ENCODE results near the gene KIF7.
"Not testable (repeated sequence)": the region's sequence is repeated elsewhere in the genome, so short reads cannot be mapped to it uniquely, and the experiment has no call there.

KIF7 gene

DNA sequence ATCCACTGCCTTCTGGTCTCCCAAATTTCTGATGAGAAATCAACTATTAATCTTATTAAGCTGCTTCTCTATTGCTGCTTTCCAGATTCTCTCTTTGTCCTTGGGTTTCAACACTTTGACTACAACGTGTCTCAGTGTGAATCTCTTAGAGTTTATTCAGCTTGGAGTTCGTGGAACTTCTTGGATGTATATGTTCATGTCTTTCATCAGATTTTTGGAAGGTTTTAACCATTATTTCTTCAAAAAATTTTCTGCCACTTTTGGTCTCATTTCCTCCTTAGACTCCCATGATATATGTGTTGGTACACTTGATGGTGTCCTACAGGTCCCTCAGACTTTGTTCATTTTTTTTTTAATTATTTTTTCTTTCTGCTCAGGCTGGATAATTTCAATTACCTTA is 44.0 kb downstream of the KIF7 start:
- in situ Hi-C loops (cut with MboI; ENCODE audit: low sequenced_read_pairs): loop anchor here (25.0 kb wide), 1 partner anchor 1351 kb away; the partner anchor contains the start of gene RCCD1
- no peaks in the 10 kb centered on the region for H3K9me3 ChIP-seq
- peaks cover 4% of the 10 kb centered on the region; the same call in 1 of the 2 replicates for H3K4me1 ChIP-seq
- H3K4me3 ChIP-seq: no peak overlapping the region
- H3K27me3 ChIP-seq (ENCODE audit: low read depth): no peaks in the 10 kb centered on the region
- DNase-seq (ENCODE audit: low spot score in 2 of 2): no peak
- H3K36me3 ChIP-seq (replicated peaks): peaks cover 93% of the 10 kb centered on the region

DNA sequence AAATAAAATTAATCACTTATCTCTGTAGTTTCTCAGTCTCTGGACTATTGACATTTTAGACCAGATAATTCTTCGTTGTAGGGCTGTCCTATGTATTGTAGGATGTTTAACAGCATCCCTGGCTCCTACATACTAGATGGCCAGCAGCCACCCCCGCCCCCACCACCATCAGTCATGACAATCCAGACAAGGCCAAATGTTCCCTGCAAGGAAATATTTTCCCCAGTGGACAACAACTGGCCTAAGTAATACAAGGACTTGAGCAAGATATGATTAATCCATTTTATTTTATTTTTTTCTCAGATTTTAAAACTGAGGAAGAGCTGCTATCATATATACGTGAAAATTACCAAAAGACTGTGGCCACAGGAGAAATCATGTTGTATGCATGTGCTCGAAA is 56.2 kb downstream of the KIF7 start:
- in situ Hi-C loops (cut with MboI; ENCODE audit: low sequenced_read_pairs): no loop called here

DNA sequence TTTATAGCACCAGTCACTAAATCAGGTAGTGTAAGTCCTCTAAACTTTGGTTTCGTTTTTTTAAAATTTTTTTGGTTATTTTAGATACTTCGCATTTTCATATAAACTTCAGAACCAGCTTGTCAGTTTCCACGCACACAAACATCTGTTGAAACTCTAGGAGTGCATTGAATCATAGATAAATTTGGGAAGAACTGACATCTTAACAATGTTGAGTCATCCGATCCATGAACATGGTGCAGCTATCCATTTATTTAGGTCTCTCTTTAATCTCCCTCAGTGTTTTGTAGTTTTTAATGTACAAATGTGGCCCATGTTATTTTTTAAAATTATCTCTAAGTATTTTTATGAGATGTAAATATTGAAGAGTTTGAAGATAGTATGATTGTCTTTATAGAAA is 62.2 kb downstream of the KIF7 start:
- H3K4me1 ChIP-seq: no peaks in the 10 kb centered on the region
- no peaks in the 10 kb centered on the region for H3K27me3 ChIP-seq (ENCODE audit: low read depth)
- in situ Hi-C loops (cut with MboI; ENCODE audit: low sequenced_read_pairs): no loop called here
- no peak overlapping the region for H3K4me3 ChIP-seq
- DNase-seq (ENCODE audit: low spot score in 2 of 2): no peak
- H3K9me3 ChIP-seq: no peaks in the 10 kb centered on the region
- peaks cover 93% of the 10 kb centered on the region for H3K36me3 ChIP-seq (replicated peaks)

More for the DNA sequence above, 56.2 kb downstream of the KIF7 start:
- Histone ChIP-seq H3K9me3 (no peaks in the 10 kb centered on the region), H3K36me3 (replicated peaks) (peaks cover 96% of the 10 kb centered on the region), H3K4me1 (no peaks in the 10 kb centered on the region), H3K4me3 (no peak overlapping the region), H3K27me3 (ENCODE audit: low read depth) (no peaks in the 10 kb centered on the region)
- DNase-seq (ENCODE audit: low spot score in 2 of 2): no peak

DNA sequence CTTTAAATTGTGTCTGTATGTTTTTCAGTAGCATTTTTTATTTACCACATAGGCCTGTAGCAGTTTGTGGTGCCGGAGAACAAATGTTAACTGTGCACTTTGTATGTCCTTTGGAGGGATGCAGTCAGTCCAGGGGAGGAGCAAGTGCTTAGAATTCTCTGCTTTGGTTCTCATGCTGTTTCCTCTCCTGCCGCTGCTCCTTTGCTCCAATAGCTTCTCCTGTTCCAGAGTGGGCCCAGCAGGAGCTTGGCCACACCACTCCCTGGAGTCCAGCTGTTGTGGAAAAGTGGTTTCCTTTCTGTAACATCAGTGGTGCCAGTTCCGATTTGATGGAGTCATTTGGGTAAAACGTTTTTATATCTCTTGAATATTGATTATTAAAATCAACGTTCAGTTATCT is 63.4 kb downstream of the KIF7 start:
- peaks cover 95% of the 10 kb centered on the region for H3K36me3 ChIP-seq (replicated peaks)

DNA sequence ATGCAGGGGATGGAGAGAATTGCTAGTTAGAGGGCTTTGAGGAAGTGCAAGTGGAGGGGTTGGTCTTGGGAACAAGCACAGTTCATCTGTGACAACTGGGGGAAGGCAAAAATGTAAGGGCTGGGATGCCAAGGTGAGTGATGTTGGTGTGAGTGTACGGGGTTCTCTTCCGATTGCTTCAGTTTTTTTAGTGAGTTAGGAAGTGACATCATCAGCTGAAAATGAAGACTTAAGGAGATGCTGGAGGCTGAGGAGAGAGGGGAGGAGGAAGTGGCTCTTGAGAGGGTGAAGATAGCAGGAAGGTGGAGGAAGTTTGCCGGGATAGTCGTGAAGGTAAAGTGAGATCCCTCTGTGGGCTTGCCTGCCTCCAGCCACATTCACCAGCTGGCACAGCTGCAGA is 67.3 kb downstream of the KIF7 start:
- Histone ChIP-seq H3K4me1 (no peaks in the 10 kb centered on the region), H3K9me3 (no peaks in the 10 kb centered on the region), H3K36me3 (replicated peaks) (peaks cover 95% of the 10 kb centered on the region), H3K27me3 (ENCODE audit: low read depth) (no peaks in the 10 kb centered on the region), H3K4me3 (no peak overlapping the region)
- DNase-seq (ENCODE audit: low spot score in 2 of 2): no peak
- in situ Hi-C loops (cut with MboI; ENCODE audit: low sequenced_read_pairs): loop anchor here (5.0 kb wide), 1 partner anchor 34 kb away; no protein-coding TSS in a partner anchor

More for the DNA sequence above, 63.4 kb downstream of the KIF7 start:
- Histone ChIP-seq H3K9me3 (no peaks in the 10 kb centered on the region), H3K27me3 (ENCODE audit: low read depth) (no peaks in the 10 kb centered on the region), H3K4me3 (no peak overlapping the region), H3K4me1 (no peaks in the 10 kb centered on the region)
- in situ Hi-C loops (cut with MboI; ENCODE audit: low sequenced_read_pairs): no loop called here
- DNase-seq (ENCODE audit: low spot score in 2 of 2): no peak

DNA sequence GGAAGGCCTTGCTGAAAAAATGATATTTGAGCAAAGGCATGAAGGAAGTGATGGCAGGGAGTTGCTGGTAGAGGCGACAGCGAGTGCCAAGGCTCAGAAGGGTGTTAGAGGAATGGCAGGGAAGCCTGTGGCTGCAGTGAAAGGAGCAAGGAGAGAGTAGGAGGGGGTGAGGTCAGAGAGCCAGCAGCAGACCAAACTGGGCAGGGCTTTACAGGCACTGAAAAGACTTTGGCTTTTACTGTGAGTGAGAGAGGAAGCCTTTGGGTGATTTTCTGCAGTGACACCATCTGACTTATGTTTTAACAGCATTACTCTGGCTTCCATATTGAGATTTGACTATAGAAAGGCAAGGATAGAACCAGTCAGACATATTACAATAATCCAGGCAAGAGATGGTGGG is 68.6 kb downstream of the KIF7 start:
- Histone ChIP-seq H3K27me3 (ENCODE audit: low read depth) (no peaks in the 10 kb centered on the region), H3K9me3 (no peaks in the 10 kb centered on the region), H3K36me3 (replicated peaks) (peaks cover 92% of the 10 kb centered on the region), H3K4me1 (no peaks in the 10 kb centered on the region), H3K4me3 (no peak overlapping the region)
- in situ Hi-C loops (cut with MboI; ENCODE audit: low sequenced_read_pairs): loop anchor here (5.0 kb wide), 1 partner anchor 36 kb away; no protein-coding TSS in a partner anchor
- no peak for DNase-seq (ENCODE audit: low spot score in 2 of 2)

DNA sequence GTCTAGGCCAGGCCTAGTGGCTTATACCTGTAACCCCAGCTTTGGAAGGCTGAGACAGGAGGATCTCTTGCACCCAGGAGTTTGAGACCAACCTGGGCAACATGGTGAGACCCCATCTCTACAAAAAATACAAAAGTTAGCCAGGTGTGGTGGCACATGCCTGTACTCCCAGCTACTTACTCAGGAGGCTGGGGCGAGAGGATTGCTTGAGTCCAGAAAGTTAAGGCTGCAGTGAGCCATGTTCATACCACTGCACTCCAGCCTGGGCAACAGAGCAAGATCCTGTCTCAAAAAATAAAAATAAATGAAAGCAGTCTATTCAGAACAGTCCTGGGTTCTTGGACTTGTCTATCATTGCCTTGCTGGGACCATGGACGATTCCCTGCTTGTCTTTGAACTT is 74.5 kb downstream of the KIF7 start:
- H3K9me3 ChIP-seq; in situ Hi-C loops (cut with MboI; ENCODE audit: low sequenced_read_pairs); H3K27me3 ChIP-seq (ENCODE audit: low read depth); DNase-seq (ENCODE audit: low spot score in 2 of 2); H3K4me1 ChIP-seq; H3K4me3 ChIP-seq: not testable (repeated sequence)
- H3K36me3 ChIP-seq (replicated peaks): peaks cover 71% of the 10 kb centered on the region

DNA sequence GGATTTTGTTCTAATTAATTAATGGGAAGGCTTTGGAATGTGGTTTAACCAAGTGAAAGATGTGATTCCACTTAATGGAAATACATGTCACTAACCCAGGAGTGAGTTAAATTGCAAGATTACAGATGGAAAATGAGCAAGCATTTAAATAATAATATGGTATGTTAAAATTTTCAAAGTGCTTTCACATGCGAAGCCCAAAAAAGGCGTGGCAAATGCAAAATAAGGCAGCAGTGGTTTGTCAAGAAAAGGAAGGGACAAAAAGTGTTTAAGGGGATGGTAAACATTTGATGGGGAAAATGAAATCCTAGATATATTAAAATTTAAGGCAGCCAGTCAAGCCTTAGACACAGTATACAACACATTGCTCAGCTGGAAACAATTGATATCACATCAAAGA is 77.1 kb downstream of the KIF7 start:
- peaks cover 49% of the 10 kb centered on the region for H3K36me3 ChIP-seq (replicated peaks)
- no peaks in the 10 kb centered on the region for H3K9me3 ChIP-seq
- peak; percentile 59 to 68 for DNase-seq (ENCODE audit: low spot score in 2 of 2)
- H3K27me3 ChIP-seq (ENCODE audit: low read depth): no peaks in the 10 kb centered on the region
- peaks cover 5% of the 10 kb centered on the region for H3K4me1 ChIP-seq
- in situ Hi-C loops (cut with MboI; ENCODE audit: low sequenced_read_pairs): no loop called here
- H3K4me3 ChIP-seq: peak overlapping the region; percentile 85
